Suprapubic skin (tissue), 4 donors: ENCODE measurements around the gene SYF2. TPM values are rescaled to one million over a fixed set of nuclear protein-coding genes. Genes with fewer than 3 reads are reported as not detected.

Experiments
- total RNA-seq, 4 donors: library from RNA; depleted of rRNA; stranded (reverse); fragments of >200 nt; gene quantifications; one replicate each; pipeline ENCODE4 v1.1.0, GENCODE V29; 2016

Gene SYF2
- total RNA-seq, 4 donors from 2014 or later: 37.2 to 57.9 (median 46.2) TPM

Other genes starting within 250 kb of the SYF2 start
- 100 to 1,000 TPM in 3 of 4 donors, 10 to 100 TPM in 1; 78.9 to 304 (median 120) TPM for gene RSRP1, start 15.0 kb upstream of the SYF2 start, total RNA-seq
- not detected for gene RHD, start 40.0 kb upstream of the SYF2 start, total RNA-seq
- 10 to 100 TPM; 57.6 to 87.9 (median 72.8) TPM for gene TMEM50A, start 105.8 kb upstream of the SYF2 start, total RNA-seq
- 1 to 10 TPM in 1 of 4 donors, under 1 TPM in 2, not detected in 1; 0.34 to 1.1 (median 0.56) TPM for gene RHCE, start 188.3 kb upstream of the SYF2 start, total RNA-seq
- 10 to 100 TPM; 13.2 to 22.0 (median 16.0) TPM for gene MACO1, start 198.4 kb upstream of the SYF2 start, total RNA-seq